ENCODE data around the gene BCAR1.
"Not testable (repeated sequence)": the region's sequence is repeated elsewhere in the genome, so short reads cannot be mapped to it uniquely, and the experiment has no call there.

The BCAR1 gene

GRCh38 chr16:75256059-75256571 is 4.7 kb upstream of the BCAR1 start:
- no peak for DNase-seq (ENCODE audit: low read depth in 2 of 2)

GRCh38 chr16:75254359-75254837 is 3.0 kb upstream of the BCAR1 start:
- no peak for DNase-seq (ENCODE audit: low read depth in 2 of 2)

GRCh38 chr16:75252946-75253911 is 1.8 kb upstream of the BCAR1 start:
- no peak for DNase-seq (ENCODE audit: low read depth in 2 of 2)

GRCh38 chr16:75252049-75252864 is 833 bp upstream of the BCAR1 start:
- no peak for DNase-seq (ENCODE audit: low read depth in 2 of 2)

- DNase-seq (ENCODE audit: low read depth in 2 of 2) = no peak
Observed at GRCh38 chr16:75250809-75251279, 580 bp downstream of the BCAR1 start.

- no peak for DNase-seq (ENCODE audit: low read depth in 2 of 2)
Observed at GRCh38 chr16:75250089-75250808, 1.2 kb downstream of the BCAR1 start.

- DNase-seq (ENCODE audit: low read depth in 2 of 2) = no peak
Observed at GRCh38 chr16:75249441-75249840, 2.0 kb downstream of the BCAR1 start.

- DNase-seq (ENCODE audit: low read depth in 2 of 2) = no peak
Observed at GRCh38 chr16:75248536-75249380, 2.7 kb downstream of the BCAR1 start.

- no peak for DNase-seq (ENCODE audit: low read depth in 2 of 2)
Observed at GRCh38 chr16:75248142-75248535, 3.3 kb downstream of the BCAR1 start.

GRCh38 chr16:75247249-75247648 is 4.2 kb downstream of the BCAR1 start:
- no peak for DNase-seq (ENCODE audit: low read depth in 2 of 2)

GRCh38 chr16:75246504-75247205 is 4.8 kb downstream of the BCAR1 start:
- DNase-seq (ENCODE audit: low read depth in 2 of 2) = no peak

GRCh38 chr16:75244844-75245758 is 6.3 kb downstream of the BCAR1 start:
- no peak for DNase-seq (ENCODE audit: low read depth in 2 of 2)

GRCh38 chr16:75244225-75244809 is 7.1 kb downstream of the BCAR1 start:
- no peak for DNase-seq (ENCODE audit: low read depth in 2 of 2)

GRCh38 chr16:75243667-75244224 is 7.7 kb downstream of the BCAR1 start:
- DNase-seq (ENCODE audit: low read depth in 2 of 2) = no peak

GRCh38 chr16:75242436-75243078 is 8.9 kb downstream of the BCAR1 start:
- not testable (repeated sequence) for DNase-seq (ENCODE audit: low read depth in 2 of 2)

GRCh38 chr16:75241955-75242354 is 9.5 kb downstream of the BCAR1 start:
- DNase-seq (ENCODE audit: low read depth in 2 of 2) = no peak

GRCh38 chr16:75241412-75241811 is 10.0 kb downstream of the BCAR1 start:
- DNase-seq (ENCODE audit: low read depth in 2 of 2) = no peak

GRCh38 chr16:75240633-75241032 is 10.8 kb downstream of the BCAR1 start:
- DNase-seq (ENCODE audit: low read depth in 2 of 2) = not testable (repeated sequence)

All from stimulated activated CD4-positive, alpha-beta T cell treated with anti-CD3 and anti-CD28 coated beads, Interleukin-15, amount 100 ng/mL, for 48 hours (primary cell).